Thymus (tissue), 11 donors: ENCODE measurements around the gene PGGHG. TPM values are rescaled to one million over a fixed set of nuclear protein-coding genes. Genes with fewer than 3 reads are reported as not detected.

Experiments
- DNase-seq, 9 donors: peaks; one replicate each; pipeline ENCODE4 v3.0.0-alpha.2; 2013; ENCODE audit warnings: low spot score in 9 of 9, low read depth in 6 of 9, missing footprints in 1 of 9
- H3K27ac ChIP-seq, 2 donors: one replicate each; pipeline ENCODE4 v1.5.1; 2013; ENCODE audit warnings: control low read depth in 1 of 2, low read depth in 1 of 2, low read length in 1 of 2, mild to moderate bottlenecking in 1 of 2, moderate library complexity in 1 of 2
- H3K27me3 ChIP-seq, 2 donors: one replicate each; pipeline ENCODE4 v1.5.1; 2013; ENCODE audit warnings: low read length in 1 of 2; ENCODE audit not compliant: control insufficient read depth in 2 of 2, insufficient read depth in 1 of 2
- H3K36me3 ChIP-seq, 2 donors: one replicate each; pipeline ENCODE4 v1.5.1; 2013; ENCODE audit warnings: low read length in 1 of 2, mild to moderate bottlenecking in 1 of 2, moderate library complexity in 1 of 2; ENCODE audit not compliant: control insufficient read depth in 2 of 2, insufficient read depth in 2 of 2
- H3K4me1 ChIP-seq, 2 donors: one replicate each; pipeline ENCODE4 v1.5.1; 2013; ENCODE audit warnings: low read length in 2 of 2; ENCODE audit not compliant: control insufficient read depth in 2 of 2, insufficient read depth in 2 of 2
- H3K4me3 ChIP-seq, 2 donors: one replicate each; pipeline ENCODE4 v1.5.1; 2013; ENCODE audit warnings: low read length in 2 of 2, control low read depth in 1 of 2, mild to moderate bottlenecking in 1 of 2
- H3K9me3 ChIP-seq, 2 donors: one replicate each; pipeline ENCODE4 v1.5.1; 2013; ENCODE audit warnings: low read length in 1 of 2, mild to moderate bottlenecking in 1 of 2; ENCODE audit not compliant: control insufficient read depth in 2 of 2, insufficient read depth in 1 of 2
- WGBS: extraction: QIAGEN DNeasy Blood & Tissue Kit; methylation state at CpG from one replicate; pipeline ENCODE4 v1.1.7; 2013; 5-methylcytosine and 5-hydroxymethylcytosine counted together
- polyA plus RNA-seq: library from polyadenylated mRNA; stranded (reverse); fragments of 200-250 nt; gene quantifications from one replicate; pipeline ENCODE4 v1.2.3, GENCODE V29; 2013
- total RNA-seq: library from RNA; stranded (reverse); fragments of 120-200 nt; gene quantifications from one replicate; pipeline ENCODE4 v1.2.4, GENCODE V29; 2013
- donor health status: healthy.

The PGGHG gene
- total and polyA plus RNA-seq, 2 donors, result 73.7 to 900 TPM

DNA sequence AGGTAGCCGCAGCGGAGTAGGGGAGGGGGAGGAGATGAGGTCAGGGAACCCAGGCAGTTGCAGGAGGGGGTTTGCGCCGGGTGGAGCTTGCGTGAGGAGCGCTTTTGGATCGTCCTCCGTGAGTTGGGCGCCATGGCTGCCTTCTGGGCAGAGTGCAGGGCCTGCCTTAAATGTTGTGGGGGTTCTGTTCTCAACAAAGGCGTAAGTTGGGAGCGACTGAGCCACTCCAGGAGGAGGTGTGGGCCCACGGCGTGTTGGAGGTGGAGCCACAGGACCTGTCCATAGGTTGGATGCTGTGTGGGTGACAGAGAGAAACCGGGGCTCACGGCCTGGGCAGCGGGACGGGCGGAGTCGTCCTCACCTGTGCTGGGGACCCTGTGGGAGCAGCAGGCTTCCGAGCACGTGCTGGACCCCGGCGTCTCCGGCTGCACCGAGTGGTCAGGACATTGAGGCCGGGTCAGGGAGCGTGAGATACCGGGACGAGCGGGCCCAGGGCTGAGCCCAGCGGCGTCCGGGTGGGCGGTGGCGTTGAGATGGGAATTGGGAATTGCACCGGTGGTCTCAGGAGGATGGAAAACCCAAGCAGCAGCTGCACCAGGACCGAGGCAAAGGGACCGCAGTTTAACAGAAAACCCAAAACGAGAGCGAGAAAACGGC lies 977 bp upstream of the PGGHG start:
- Histone ChIP-seq H3K4me3 (peak overlapping the region; percentile 58 to 78), H3K27ac (peak overlapping the region; percentile 87 to 95), H3K4me1 (peaks cover 12 to 58% of the 10 kb centered on the region in 2 donors), H3K36me3 (peaks cover 3 to 21% of the 10 kb centered on the region in 2 donors), H3K27me3 (peaks cover 13 to 28% of the 10 kb centered on the region in 2 donors), H3K9me3 (no peaks in the 10 kb centered on the region)
- DNase-seq, result peak in 3 of 9 donors; percentile 51 to 65 (median 53)
- WGBS, result 16% methylated on average over 41 of the region's 41 CpGs

DNA sequence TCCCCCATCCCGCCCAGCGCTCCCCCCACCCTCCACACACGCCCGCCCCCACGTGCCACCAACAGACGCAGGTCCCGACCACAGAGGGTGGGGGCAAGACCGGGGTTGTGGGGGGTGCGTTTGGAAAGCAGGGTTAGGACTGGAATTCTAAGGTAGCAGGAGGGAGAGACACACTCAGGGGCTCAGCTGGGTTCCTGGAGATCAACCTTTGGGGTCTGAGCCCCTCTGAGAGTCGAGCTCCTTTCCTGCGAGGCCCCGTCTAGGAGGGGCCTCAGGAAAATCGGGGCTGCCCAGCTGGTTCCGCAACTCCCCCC lies 429 bp downstream of the PGGHG start:
- DNase-seq, result peak in 2 of 9 donors; percentile 38 to 65
- H3K9me3 ChIP-seq, result no peaks in the 10 kb centered on the region
- H3K27ac ChIP-seq, result peak overlapping the region; percentile 46 to 93
- peaks cover 12 to 59% of the 10 kb centered on the region in 2 donors for H3K4me1 ChIP-seq
- H3K4me3 ChIP-seq, result peak overlapping the region; percentile 58 to 60
- peaks cover 6 to 18% of the 10 kb centered on the region in 2 donors for H3K27me3 ChIP-seq
- H3K36me3 ChIP-seq, result peaks cover 9 to 34% of the 10 kb centered on the region in 2 donors
- WGBS, result 11% methylated on average over 14 of the region's 14 CpGs

DNA sequence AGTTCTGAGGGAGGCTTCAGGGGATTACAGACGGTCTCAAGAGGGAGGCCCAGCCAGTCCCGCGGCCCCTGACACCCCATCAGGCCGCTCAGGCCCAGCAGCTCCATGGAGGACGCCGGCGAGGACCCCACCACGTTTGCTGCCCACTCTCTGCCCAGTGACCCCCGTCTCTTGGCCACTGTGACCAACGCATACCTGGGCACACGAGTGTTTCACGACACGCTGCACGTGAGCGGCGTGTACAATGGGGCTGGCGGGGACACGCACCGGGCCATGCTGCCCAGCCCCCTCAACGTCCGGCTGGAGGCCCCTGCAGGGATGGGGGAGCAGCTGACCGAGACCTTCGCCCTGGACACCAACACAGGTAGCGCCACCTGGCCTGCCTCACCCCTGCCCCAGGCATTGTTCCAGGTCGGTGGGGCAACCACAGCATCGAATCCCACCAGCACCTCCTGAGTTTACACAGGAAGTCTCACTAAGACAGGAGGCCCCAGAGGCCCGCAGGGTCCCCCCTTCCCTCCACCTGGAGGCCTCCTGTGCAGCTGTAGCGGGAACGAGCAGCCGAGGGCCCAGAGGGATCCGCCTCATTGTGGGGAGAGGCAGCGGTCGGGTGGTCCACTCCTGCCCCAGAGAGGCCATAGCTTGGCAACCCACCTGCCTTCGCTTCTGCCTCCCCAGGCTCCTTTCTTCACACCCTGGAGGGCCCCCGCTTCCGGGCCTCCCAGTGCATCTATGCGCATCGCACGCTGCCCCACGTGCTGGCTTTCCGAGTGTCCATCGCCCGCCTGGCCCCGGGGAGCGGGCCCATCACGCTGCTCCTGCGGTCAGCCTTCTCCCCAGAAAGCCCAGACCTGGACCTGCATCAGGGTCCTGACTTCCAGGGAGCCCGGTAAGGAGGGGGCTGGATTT lies 1.0 kb downstream of the PGGHG start:
- H3K4me1 ChIP-seq, result peaks cover 12 to 59% of the 10 kb centered on the region in 2 donors
- H3K27ac ChIP-seq, result peak overlapping the region; percentile 52 to 93
- no peaks in the 10 kb centered on the region for H3K9me3 ChIP-seq
- DNase-seq, result peak in 3 of 9 donors; percentile 49 to 79 (median 61)
- H3K27me3 ChIP-seq, result peaks cover 4 to 18% of the 10 kb centered on the region in 2 donors
- WGBS, result 73% methylated on average over 48 of the region's 48 CpGs
- H3K4me3 ChIP-seq, result peak overlapping the region; percentile 58 to 60
- H3K36me3 ChIP-seq, result peaks cover 12 to 40% of the 10 kb centered on the region in 2 donors

GRCh38 chr11:290621-291231 lies 1.8 kb downstream of the PGGHG start:
- Histone ChIP-seq H3K27me3 (peaks cover 4 to 18% of the 10 kb centered on the region in 2 donors), H3K4me3 (peak overlapping the region; percentile 58 to 60), H3K36me3 (peaks cover 12 to 44% of the 10 kb centered on the region in 2 donors), H3K4me1 (peaks cover 12 to 63% of the 10 kb centered on the region in 2 donors), H3K27ac (peak overlapping the region in 1 of 2 donors; percentile 93), H3K9me3 (no peaks in the 10 kb centered on the region)
- peak in 1 of 9 donors; percentile 34 for DNase-seq
- WGBS, result 86% methylated on average over 13 of the region's 13 CpGs

- peak overlapping the region in 1 of 2 donors; percentile 93 for H3K27ac ChIP-seq
- H3K36me3 ChIP-seq, result peaks cover 12 to 42% of the 10 kb centered on the region in 2 donors
- H3K9me3 ChIP-seq, result no peaks in the 10 kb centered on the region
- peaks cover 12 to 65% of the 10 kb centered on the region in 2 donors for H3K4me1 ChIP-seq
- H3K27me3 ChIP-seq, result peaks cover 0 to 18% of the 10 kb centered on the region in 2 donors
- no peak for DNase-seq
- 97% methylated on average over 44 of the region's 44 CpGs for WGBS
- H3K4me3 ChIP-seq, result no peak overlapping the region
Measured at GRCh38 chr11:291281-292210, 2.6 kb downstream of the PGGHG start.

DNA sequence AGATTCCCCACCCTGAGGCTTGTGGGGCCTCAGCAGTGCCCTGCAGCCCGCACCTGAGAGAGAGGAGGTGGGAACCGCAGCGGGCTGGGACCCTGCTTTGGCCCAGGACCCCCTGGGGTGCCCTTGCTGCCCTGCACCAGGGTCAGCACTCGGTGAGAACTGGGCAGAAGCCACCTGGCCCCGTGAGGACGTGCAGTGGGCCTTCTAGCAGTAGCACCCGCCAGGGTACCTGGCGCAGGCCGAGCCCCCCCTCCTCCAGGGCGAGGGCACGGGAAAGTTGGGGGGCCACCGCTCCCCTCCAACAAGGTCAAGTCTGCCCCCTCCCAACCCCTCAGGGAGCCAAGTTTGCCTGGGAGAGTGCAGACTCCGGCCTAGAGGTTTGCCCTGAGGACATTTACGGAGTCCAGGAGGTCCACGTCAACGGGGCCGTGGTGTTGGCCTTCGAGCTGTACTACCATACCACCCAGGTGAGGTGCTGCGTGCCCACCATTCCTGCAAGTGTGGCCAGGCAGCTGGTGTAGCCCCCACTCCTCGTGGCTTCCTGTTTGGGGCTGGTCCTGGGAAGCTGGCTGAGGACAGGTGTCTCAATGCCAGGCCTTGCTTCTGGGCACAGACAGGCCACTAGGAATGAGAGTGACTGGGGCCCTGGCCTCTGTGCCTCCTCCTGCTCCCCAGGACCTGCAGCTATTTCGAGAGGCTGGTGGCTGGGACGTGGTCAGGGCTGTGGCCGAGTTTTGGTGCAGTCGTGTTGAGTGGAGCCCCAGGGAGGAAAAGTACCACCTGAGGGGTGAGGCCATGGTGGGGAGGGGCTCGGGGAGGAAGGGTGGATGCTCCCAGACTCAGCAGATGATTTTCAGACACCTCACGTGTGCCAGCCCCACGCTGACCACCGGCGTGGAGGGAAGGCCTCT lies 3.5 kb downstream of the PGGHG start:
- H3K4me3 ChIP-seq, result no peak overlapping the region
- peaks cover 12 to 40% of the 10 kb centered on the region in 2 donors for H3K36me3 ChIP-seq
- H3K27me3 ChIP-seq, result peaks cover 0 to 12% of the 10 kb centered on the region in 2 donors
- H3K27ac ChIP-seq, result no peak overlapping the region
- peaks cover 10 to 66% of the 10 kb centered on the region in 2 donors for H3K4me1 ChIP-seq
- no peak for DNase-seq
- H3K9me3 ChIP-seq, result no peaks in the 10 kb centered on the region
- WGBS, result 94% methylated on average over 29 of the region's 29 CpGs

- 95% methylated on average over 18 of the region's 18 CpGs for WGBS
- H3K4me1 ChIP-seq, result peaks cover 10 to 66% of the 10 kb centered on the region in 2 donors
- DNase-seq, result no peak
- peaks cover 12 to 40% of the 10 kb centered on the region in 2 donors for H3K36me3 ChIP-seq
- H3K27me3 ChIP-seq, result peaks cover 0 to 9% of the 10 kb centered on the region in 2 donors
- H3K27ac ChIP-seq, result no peak overlapping the region
- H3K4me3 ChIP-seq, result no peak overlapping the region
- no peaks in the 10 kb centered on the region for H3K9me3 ChIP-seq
Measured at GRCh38 chr11:293271-293851, 4.4 kb downstream of the PGGHG start.
